ENCODE results near the gene PCDH9.

The PCDH9 gene

DNA sequence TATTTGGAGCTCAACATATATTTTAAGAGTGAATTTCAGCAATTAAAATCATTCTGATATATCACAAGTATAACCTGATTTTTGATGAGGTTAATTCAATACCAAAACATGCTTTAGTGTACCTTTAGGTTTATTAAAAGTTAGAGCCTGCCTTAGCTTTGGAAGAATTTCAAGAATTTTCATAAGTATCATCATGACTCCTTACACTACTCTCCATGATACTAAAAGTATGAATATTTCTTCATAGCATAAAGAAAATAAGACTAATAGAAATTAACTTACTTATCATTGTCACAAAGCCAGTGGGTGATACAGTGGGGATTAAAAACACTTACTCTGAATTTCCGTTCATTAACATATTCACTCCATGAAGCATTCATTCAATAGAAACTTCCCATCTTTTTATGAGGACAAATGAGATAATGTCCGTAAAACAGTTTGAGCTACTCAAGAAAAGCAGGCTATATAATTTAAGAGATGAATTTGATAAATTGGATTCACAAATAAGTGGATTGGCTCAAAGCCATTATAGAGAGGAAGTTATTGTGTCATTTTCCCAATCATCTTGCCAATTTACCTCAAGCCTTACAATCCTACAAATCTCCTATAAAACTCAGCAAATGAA lies 214.0 kb downstream of the PCDH9 start:
- TF ChIP-seq, protein P1, sequence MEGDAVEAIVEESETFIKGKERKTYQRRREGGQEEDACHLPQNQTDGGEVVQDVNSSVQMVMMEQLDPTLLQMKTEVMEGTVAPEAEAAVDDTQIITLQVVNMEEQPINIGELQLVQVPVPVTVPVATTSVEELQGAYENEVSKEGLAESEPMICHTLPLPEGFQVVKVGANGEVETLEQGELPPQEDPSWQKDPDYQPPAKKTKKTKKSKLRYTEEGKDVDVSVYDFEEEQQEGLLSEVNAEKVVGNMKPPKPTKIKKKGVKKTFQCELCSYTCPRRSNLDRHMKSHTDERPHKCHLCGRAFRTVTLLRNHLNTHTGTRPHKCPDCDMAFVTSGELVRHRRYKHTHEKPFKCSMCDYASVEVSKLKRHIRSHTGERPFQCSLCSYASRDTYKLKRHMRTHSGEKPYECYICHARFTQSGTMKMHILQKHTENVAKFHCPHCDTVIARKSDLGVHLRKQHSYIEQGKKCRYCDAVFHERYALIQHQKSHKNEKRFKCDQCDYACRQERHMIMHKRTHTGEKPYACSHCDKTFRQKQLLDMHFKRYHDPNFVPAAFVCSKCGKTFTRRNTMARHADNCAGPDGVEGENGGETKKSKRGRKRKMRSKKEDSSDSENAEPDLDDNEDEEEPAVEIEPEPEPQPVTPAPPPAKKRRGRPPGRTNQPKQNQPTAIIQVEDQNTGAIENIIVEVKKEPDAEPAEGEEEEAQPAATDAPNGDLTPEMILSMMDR (IDR thresholded peaks at IDR 0.05; ENCODE audit: insufficient read depth, low read depth, low read length, missing control alignments): no peak
- H3K4me3 ChIP-seq (ENCODE audit: low read length): no peak overlapping the region
- DNase-seq (ENCODE audit: low read depth): no peak

DNA sequence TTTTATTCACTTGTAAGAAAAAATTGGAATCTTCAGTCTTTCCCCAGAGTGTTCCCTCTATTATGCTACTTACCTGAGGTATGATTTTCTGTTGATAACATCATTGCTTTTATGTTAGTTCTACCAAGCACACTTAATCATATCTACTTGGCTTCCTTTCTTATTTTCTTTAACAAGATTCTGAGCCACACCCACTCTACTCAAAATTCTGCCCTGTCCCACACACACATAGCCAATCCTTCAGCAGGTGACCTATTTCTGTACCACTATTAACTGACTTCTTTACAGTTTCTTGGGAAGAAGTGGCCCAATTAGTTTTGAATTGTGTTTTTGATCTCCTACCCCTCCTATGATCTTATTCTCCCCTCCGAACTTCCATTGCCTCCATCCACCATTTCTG lies 215.7 kb downstream of the PCDH9 start:
- TF ChIP-seq, protein P1 (IDR thresholded peaks at IDR 0.05; ENCODE audit: insufficient read depth, low read depth, low read length, missing control alignments): no peak
- DNase-seq (ENCODE audit: low read depth): no peak
- H3K4me3 ChIP-seq (ENCODE audit: low read length): no peak overlapping the region

DNA sequence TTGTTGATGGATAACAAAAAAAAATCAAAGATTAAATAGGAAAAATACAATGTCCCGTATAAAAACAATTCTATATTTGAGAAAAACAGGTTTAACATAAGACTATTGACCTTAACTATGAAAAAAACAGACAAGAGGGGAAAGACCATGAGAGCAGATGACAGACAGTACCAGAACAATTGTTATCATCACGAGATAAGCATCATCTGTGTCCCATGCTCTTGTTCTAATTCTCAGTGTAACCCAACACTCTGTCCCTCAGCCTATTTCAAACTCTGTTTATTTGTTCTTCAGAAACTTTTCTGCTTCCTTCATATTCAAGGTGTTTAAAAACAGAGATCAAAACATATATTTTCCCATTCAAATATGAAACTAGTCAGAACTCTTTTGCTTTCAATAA lies 216.4 kb downstream of the PCDH9 start:
- no peak for DNase-seq (ENCODE audit: low read depth)
- TF ChIP-seq, protein P1 (IDR thresholded peaks at IDR 0.05; ENCODE audit: insufficient read depth, low read depth, low read length, missing control alignments): no peak
- no peak overlapping the region for H3K4me3 ChIP-seq (ENCODE audit: low read length)

DNA sequence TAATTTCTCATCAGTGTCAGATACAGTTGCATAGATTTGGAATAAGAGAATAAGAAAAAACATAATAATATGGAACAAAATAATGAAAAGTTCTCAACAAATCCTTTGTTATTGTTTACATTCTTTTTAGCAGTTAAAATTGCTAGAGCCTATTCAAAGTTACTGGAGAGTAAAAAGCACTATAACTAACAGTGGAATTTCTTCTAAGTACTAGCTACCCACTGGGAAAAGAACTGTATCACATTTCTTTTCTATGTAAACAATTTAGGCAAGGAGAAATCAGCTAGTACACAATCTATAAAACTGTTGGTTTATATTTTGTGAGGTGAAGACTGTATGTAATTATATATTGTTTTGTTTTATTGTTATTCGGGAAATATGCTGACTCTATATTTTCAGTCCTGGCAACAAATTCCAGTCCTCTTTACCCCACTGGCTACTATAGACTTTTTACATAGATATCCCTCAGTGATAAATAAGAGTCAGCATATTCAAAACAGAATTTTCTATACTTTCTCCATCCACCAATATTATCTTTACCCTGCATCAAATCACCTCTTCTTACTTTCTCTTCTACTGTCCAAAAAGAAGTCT lies 222.0 kb downstream of the PCDH9 start:
- no peak overlapping the region for H3K4me3 ChIP-seq (ENCODE audit: low read length)
- TF ChIP-seq, protein P1 (IDR thresholded peaks at IDR 0.05; ENCODE audit: insufficient read depth, low read depth, low read length, missing control alignments): no peak
- DNase-seq (ENCODE audit: low read depth): no peak

DNA sequence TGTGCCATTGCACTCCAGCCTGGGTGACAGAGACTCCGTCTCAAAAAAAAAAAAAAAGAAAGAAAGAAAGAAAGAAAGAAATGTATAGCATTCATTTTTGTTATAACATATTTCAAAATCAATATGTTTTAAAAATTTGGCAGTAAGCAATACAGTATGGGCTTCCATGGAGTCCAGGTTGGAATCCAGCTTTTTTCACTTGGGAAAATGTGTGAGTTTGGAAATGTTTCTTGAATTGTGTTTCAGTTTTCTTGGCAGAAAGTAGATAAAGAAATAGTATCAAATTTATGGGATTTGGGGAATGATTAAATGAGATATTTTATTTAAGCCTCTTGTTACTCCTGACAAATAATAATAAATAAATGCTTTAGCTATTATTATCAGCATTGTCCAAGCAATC lies 225.6 kb downstream of the PCDH9 start:
- TF ChIP-seq, protein P1 (IDR thresholded peaks at IDR 0.05; ENCODE audit: insufficient read depth, low read depth, low read length, missing control alignments): no peak
- DNase-seq (ENCODE audit: low read depth): no peak

DNA sequence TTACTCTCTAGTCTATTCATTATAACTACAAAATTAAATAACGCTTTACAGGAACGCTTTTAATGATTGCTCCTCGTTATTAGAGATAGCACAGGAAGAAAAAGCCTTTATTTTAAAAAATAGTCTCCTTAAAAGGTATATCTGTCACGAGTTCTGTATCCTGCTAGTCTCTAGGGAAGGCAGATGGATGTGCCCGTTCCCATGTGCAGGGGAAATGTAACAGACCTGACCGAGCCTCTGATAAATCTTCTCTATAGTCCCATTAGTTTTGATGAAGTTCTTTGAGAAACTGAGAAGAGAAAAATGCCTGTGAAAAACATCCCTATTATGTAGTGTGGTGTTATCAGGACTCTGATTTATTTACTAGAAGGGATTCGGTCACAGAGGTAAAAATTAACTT lies 226.4 kb downstream of the PCDH9 start:
- TF ChIP-seq, protein P1 (IDR thresholded peaks at IDR 0.05; ENCODE audit: insufficient read depth, low read depth, low read length, missing control alignments): no peak
- no peak overlapping the region for H3K4me3 ChIP-seq (ENCODE audit: low read length)
- no peak for DNase-seq (ENCODE audit: low read depth)

More for the DNA sequence above, 225.6 kb downstream of the PCDH9 start:
- H3K4me3 ChIP-seq (ENCODE audit: low read length): no peak overlapping the region

DNA sequence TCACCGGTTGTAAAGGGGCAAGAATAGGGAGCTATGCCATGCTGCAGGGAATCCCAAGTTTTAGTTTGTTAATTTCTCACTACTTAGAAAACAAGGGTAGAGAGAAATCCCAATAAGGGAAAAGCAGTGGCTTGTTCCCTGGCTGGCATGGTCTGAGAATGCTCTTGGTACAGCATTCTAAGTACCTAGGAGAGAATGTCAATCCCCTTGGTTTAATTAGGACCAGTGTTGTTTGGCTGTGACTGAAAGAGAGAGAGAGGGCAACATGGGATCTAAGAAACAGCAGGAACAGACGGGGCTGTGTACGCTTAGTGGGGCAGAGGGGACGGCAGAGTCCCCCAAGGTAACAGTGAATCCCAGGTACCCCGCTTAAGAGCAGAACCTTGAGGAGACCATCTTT lies 228.8 kb downstream of the PCDH9 start:
- H3K4me3 ChIP-seq (ENCODE audit: low read length): no peak overlapping the region
- TF ChIP-seq, protein P1 (IDR thresholded peaks at IDR 0.05; ENCODE audit: insufficient read depth, low read depth, low read length, missing control alignments): no peak
- no peak for DNase-seq (ENCODE audit: low read depth)

Data from epithelial cell of esophagus (primary cell).